MCF 10A (cell line): Measurements from ENCODE around the gene MIER1. TPM values are rescaled to one million over a fixed set of nuclear protein-coding genes. Genes with fewer than 3 reads are reported as not detected.
A peak's percentile ranks its signal among the peaks of the same experiment; 100 is the strongest.

Experiments used
- BruUV-seq: library from RNA; stranded (reverse); fragments of 400-500 nt; replicated peaks from 2 replicates; lab custom pipeline; 2021; lab: Mats Ljungman, UMichigan
- CTCF ChIA-PET: fragments of 300-600 bp; sonication (Branson Sonifier 250); formaldehyde crosslinking; extraction: SDS; loops from one replicate; lab custom pipeline; 2021; ENCODE audit warnings: antibody characterized with exemption, inconsistent platforms; lab: Yijun Ruan, JAX
- POLR2A ChIA-PET: fragments of 300-600, 350-650 bp; sonication (Branson Sonifier 250); formaldehyde crosslinking; extraction: SDS; loops from one replicate; lab custom pipeline; 2020; ENCODE audit warnings: antibody characterized with exemption, inconsistent platforms; lab: Yijun Ruan, JAX
- DNase-seq: peaks from one replicate; pipeline ENCODE4 v3.0.0-alpha.2; 2018; ENCODE audit not compliant: unreplicated experiment
- H3K27ac Mint-ChIP-seq: one replicate; pipeline ENCODE4 v1.8.0; 2022; ENCODE audit warnings: mild to moderate bottlenecking, low read depth, mixed read lengths; ENCODE audit not compliant: unreplicated experiment
- H3K27me3 Mint-ChIP-seq: one replicate; pipeline ENCODE4 v1.8.0; 2022; ENCODE audit warnings: mixed read lengths; ENCODE audit not compliant: insufficient read depth, unreplicated experiment
- H3K36me3 Mint-ChIP-seq: one replicate; pipeline ENCODE4 v1.8.0; 2022; ENCODE audit warnings: mild to moderate bottlenecking, moderate library complexity, mixed read lengths; ENCODE audit not compliant: insufficient read depth, unreplicated experiment
- H3K4me1 Mint-ChIP-seq: one replicate; pipeline ENCODE4 v1.8.0; 2022; ENCODE audit warnings: mixed read lengths; ENCODE audit not compliant: insufficient read depth, unreplicated experiment
- H3K4me3 Mint-ChIP-seq: one replicate; pipeline ENCODE4 v1.8.0; 2022; ENCODE audit warnings: mild to moderate bottlenecking, moderate library complexity, mixed read lengths; ENCODE audit not compliant: unreplicated experiment
- H3K9me3 Mint-ChIP-seq: one replicate; pipeline ENCODE4 v1.8.0; 2022; ENCODE audit warnings: mixed read lengths; ENCODE audit not compliant: unreplicated experiment
- intact Hi-C: fragments of 100-400 bp; cut with micrococcal nuclease; formaldehyde crosslinking; loops from 2 replicates; pipeline ENCODE4 v1.14.1; 2022
- total RNA-seq: library from RNA; stranded (reverse); gene quantifications from 2 replicates; pipeline ENCODE4 v1.2.3, GENCODE V29; 2022
- TF ChIP-seq, protein P1 (sequence below): fragments of 200-600 bp; IDR thresholded peaks from one replicate; pipeline ENCODE4 v1.8.0; 2022; ENCODE audit warnings: antibody characterized with exemption, mild to moderate bottlenecking; ENCODE audit not compliant: unreplicated experiment

MIER1 gene
- total RNA-seq, 1 experiment from 2014 or later: 36.5 TPM

DNA sequence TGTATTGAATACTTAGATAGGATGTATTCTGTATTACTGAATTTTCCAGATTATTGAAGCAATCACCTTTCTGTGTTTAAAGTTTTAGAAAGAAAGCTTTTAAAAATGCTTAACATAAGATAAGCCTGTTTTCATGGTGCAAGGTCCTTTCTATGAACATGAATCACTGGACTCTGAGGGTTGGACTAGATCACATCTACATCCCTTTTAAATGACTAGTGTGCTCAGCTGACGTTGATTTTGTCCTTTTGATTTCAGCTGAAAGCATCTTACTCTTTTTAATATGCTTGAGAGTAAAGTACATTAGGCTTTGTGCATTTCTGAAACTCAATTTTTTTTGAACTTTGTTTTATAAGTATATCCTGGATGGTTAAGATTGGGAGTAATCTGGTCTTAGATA is 16.2 kb downstream of the MIER1 start:
- no peak overlapping the region for H3K27ac Mint-ChIP-seq
- H3K36me3 Mint-ChIP-seq: peaks cover 41% of the 10 kb centered on the region
- TF ChIP-seq, protein P1, sequence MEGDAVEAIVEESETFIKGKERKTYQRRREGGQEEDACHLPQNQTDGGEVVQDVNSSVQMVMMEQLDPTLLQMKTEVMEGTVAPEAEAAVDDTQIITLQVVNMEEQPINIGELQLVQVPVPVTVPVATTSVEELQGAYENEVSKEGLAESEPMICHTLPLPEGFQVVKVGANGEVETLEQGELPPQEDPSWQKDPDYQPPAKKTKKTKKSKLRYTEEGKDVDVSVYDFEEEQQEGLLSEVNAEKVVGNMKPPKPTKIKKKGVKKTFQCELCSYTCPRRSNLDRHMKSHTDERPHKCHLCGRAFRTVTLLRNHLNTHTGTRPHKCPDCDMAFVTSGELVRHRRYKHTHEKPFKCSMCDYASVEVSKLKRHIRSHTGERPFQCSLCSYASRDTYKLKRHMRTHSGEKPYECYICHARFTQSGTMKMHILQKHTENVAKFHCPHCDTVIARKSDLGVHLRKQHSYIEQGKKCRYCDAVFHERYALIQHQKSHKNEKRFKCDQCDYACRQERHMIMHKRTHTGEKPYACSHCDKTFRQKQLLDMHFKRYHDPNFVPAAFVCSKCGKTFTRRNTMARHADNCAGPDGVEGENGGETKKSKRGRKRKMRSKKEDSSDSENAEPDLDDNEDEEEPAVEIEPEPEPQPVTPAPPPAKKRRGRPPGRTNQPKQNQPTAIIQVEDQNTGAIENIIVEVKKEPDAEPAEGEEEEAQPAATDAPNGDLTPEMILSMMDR: no peak
- no peaks in the 10 kb centered on the region for H3K9me3 Mint-ChIP-seq
- intact Hi-C loops: no loop called here
- ChIA-PET CTCF (interaction anchor here (1.3 to 1.7 kb wide), 2 partner anchors 9 to 208 kb away, joined by 4 to 5 read pairs; no protein-coding TSS in a partner anchor), POLR2A (interaction anchor here (1.8 to 5.2 kb wide), 2 partner anchors 12 to 16 kb away, joined by 10 to 37 read pairs; partner anchors contain the start of genes DNAI4 and MIER1)
- DNase-seq: no peak
- no peaks in the 10 kb centered on the region for H3K27me3 Mint-ChIP-seq
- no peak overlapping the region for H3K4me3 Mint-ChIP-seq
- peaks cover 44% of the 10 kb centered on the region for H3K4me1 Mint-ChIP-seq
- BruUV-seq: no TSS peak

DNA sequence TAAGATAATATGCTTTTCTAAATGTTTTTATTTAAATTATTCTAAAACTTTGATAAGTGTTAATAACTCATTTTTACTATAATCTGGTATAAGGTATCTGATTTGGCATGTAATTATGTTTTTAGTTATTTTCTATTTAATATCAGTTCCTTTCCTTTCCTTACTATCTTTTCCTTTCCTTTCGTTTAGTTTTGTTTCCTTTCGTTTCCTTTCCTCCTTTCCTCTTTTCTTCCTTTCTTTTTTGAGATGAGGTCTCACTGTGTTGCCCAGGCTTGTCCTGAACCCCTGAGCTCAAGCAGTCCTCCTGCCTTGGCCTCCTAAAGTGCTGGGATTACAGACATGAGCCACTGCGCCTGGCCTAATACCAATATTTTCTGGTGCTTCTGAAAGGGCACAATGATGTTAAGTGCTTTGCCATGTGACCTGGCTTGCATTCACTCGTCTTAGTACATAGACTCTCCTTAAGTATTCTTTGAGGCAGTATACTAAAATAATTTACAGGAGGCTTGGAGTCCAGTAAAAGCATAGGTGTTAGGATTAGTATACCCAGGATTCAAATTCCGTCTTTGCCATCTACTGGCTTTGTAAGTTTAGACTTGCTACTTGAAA is 18.7 kb downstream of the MIER1 start:
- TF ChIP-seq, protein P1: no peak
- peak overlapping the region; percentile 93 for H3K27ac Mint-ChIP-seq
- no peak overlapping the region for H3K4me3 Mint-ChIP-seq
- H3K9me3 Mint-ChIP-seq: no peaks in the 10 kb centered on the region
- POLR2A ChIA-PET: interaction anchor here (0.6 to 4.1 kb wide), 5 partner anchors 9 to 514 kb away, joined by 3 to 63 read pairs (median 26); partner anchors contain the start of genes DNAI4 and MIER1
- intact Hi-C loops: no loop called here
- peaks cover 44% of the 10 kb centered on the region for H3K4me1 Mint-ChIP-seq
- CTCF ChIA-PET: interaction anchor here (0.6 kb wide), 1 partner anchor 164 kb away, joined by 3 read pairs; no protein-coding TSS in a partner anchor
- no TSS peak for BruUV-seq
- H3K27me3 Mint-ChIP-seq: no peaks in the 10 kb centered on the region
- no peak for DNase-seq
- peaks cover 56% of the 10 kb centered on the region for H3K36me3 Mint-ChIP-seq

DNA sequence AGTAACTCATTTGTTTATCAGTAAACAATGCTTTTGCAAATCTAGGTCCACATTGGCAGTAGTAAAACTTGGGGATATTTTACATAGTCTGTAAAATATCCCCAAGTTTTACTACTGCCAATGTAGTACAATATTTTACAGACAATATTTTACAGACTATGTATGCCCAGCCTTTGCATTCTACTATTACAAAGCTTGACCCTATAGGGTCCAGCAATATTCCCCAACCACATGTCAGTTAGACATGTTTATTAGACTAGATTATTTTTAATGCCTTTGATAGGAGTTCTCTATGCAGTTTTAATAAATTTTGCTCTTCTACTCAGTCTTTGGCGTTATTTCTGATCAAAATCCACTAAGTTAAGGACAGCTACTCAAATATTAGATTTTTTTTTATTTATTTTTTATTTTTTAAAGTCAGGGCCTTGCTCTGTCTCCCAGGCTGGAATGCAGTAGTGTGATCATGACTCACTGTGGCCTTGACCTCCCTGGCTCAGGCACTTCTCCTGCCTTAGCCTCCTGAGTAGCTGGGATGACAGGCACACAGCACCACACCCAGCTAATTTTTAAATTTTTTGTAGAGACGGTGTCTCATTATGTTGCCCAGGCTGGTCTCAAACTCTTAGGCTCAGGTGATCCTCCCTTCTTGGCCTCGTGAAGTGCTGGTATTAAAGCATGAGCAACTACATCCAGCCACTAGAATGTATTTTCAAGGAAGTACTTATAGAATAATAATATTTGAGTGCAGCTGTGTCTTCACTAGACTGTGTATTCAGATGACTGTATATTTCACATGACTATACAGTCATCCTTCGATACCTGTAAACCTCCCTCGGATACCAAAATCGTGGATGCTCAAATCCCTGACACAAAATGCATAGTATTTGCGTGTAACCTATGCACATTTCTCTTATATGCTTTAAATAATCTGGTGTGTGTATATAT is 19.8 kb downstream of the MIER1 start:
- intact Hi-C loops: no loop called here
- POLR2A ChIA-PET: interaction anchor here (0.6 to 4.1 kb wide), 8 partner anchors 10 to 513 kb away, joined by 3 to 63 read pairs (median 4); partner anchors contain the start of genes DNAI4 and MIER1
- H3K27me3 Mint-ChIP-seq: no peaks in the 10 kb centered on the region
- H3K4me1 Mint-ChIP-seq: peaks cover 32% of the 10 kb centered on the region
- no TSS peak for BruUV-seq
- DNase-seq: peak; percentile 80
- peaks cover 60% of the 10 kb centered on the region for H3K36me3 Mint-ChIP-seq
- TF ChIP-seq, protein P1: no peak
- H3K9me3 Mint-ChIP-seq: no peaks in the 10 kb centered on the region
- CTCF ChIA-PET: interaction anchor here (0.8 to 2.5 kb wide), 5 partner anchors 12 to 181 kb away, joined by 3 to 6 read pairs (median 4); no protein-coding TSS in a partner anchor
- H3K4me3 Mint-ChIP-seq: no peak overlapping the region
- peak overlapping the region; percentile 93 for H3K27ac Mint-ChIP-seq
